ENCODE data around the gene GPC3. TPM values are rescaled to one million over a fixed set of nuclear protein-coding genes. Genes with fewer than 3 reads are reported as not detected.

Gene GPC3
- total RNA-seq, 1 donor from 2014 or later, result 4.2 TPM

DNA sequence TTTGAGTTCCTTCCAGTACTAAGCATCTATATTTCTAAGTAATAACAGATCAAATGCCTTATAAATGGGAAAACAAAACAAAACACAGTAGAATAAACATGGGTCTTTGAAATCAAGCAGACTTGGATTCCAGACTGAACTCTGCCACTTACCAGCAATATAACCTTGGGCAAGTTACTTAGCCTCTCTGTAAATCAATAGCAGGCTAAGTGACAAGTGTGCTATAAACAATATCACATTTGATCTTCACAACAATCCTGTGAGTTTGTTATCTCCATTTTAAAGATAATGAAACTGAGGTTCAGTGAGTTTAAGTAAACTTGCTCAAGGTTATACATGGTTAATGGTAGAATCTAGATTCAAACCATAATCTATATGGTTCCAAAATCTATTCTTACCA, 165.8 kb downstream of the GPC3 start:
- H3K4me1 Mint-ChIP-seq (ENCODE audit: low read depth, unreplicated experiment), result no peaks in the 10 kb centered on the region
- H3K9me3 Mint-ChIP-seq (ENCODE audit: unreplicated experiment), result no peaks in the 10 kb centered on the region
- DNase-seq, result no peak
- no peak overlapping the region for H3K4me3 Mint-ChIP-seq (ENCODE audit: unreplicated experiment)
- no peak for TF ChIP-seq CTCF (IDR thresholded peaks at IDR 0.05; ENCODE audit: partially characterized antibody, unreplicated experiment)
- H3K27me3 Mint-ChIP-seq (ENCODE audit: unreplicated experiment), result no peaks in the 10 kb centered on the region
- no peak overlapping the region for H3K27ac Mint-ChIP-seq (ENCODE audit: unreplicated experiment)
- no peaks in the 10 kb centered on the region for H3K36me3 Mint-ChIP-seq (ENCODE audit: unreplicated experiment)

GRCh38 chrX:133818019-133818418, 167.4 kb downstream of the GPC3 start:
- H3K36me3 Mint-ChIP-seq (ENCODE audit: unreplicated experiment), result no peaks in the 10 kb centered on the region
- H3K9me3 Mint-ChIP-seq (ENCODE audit: unreplicated experiment), result no peaks in the 10 kb centered on the region

GRCh38 chrX:133815496-133815895, 169.9 kb downstream of the GPC3 start:
- H3K9me3 Mint-ChIP-seq (ENCODE audit: unreplicated experiment), result no peaks in the 10 kb centered on the region
- H3K4me3 Mint-ChIP-seq (ENCODE audit: unreplicated experiment), result no peak overlapping the region
- TF ChIP-seq CTCF (IDR thresholded peaks at IDR 0.05; ENCODE audit: partially characterized antibody, unreplicated experiment), result no peak
- no peaks in the 10 kb centered on the region for H3K4me1 Mint-ChIP-seq (ENCODE audit: low read depth, unreplicated experiment)
- DNase-seq, result no peak
- H3K36me3 Mint-ChIP-seq (ENCODE audit: unreplicated experiment), result no peaks in the 10 kb centered on the region
- H3K27me3 Mint-ChIP-seq (ENCODE audit: unreplicated experiment), result no peaks in the 10 kb centered on the region
- H3K27ac Mint-ChIP-seq (ENCODE audit: unreplicated experiment), result no peak overlapping the region

More at GRCh38 chrX:133818019-133818418, 167.4 kb downstream of the GPC3 start:
- TF ChIP-seq CTCF (IDR thresholded peaks at IDR 0.05; ENCODE audit: partially characterized antibody, unreplicated experiment), result no peak
- no peak overlapping the region for H3K27ac Mint-ChIP-seq (ENCODE audit: unreplicated experiment)
- no peaks in the 10 kb centered on the region for H3K27me3 Mint-ChIP-seq (ENCODE audit: unreplicated experiment)
- no peak for DNase-seq
- no peaks in the 10 kb centered on the region for H3K4me1 Mint-ChIP-seq (ENCODE audit: low read depth, unreplicated experiment)
- H3K4me3 Mint-ChIP-seq (ENCODE audit: unreplicated experiment), result no peak overlapping the region

GRCh38 chrX:133813971-133814370, 171.4 kb downstream of the GPC3 start:
- no peak for DNase-seq
- TF ChIP-seq CTCF (IDR thresholded peaks at IDR 0.05; ENCODE audit: partially characterized antibody, unreplicated experiment), result no peak

GRCh38 chrX:133812402-133812801, 173.0 kb downstream of the GPC3 start:
- no peaks in the 10 kb centered on the region for H3K4me1 Mint-ChIP-seq (ENCODE audit: low read depth, unreplicated experiment)
- H3K36me3 Mint-ChIP-seq (ENCODE audit: unreplicated experiment), result no peaks in the 10 kb centered on the region
- no peaks in the 10 kb centered on the region for H3K27me3 Mint-ChIP-seq (ENCODE audit: unreplicated experiment)
- H3K27ac Mint-ChIP-seq (ENCODE audit: unreplicated experiment), result no peak overlapping the region
- no peak overlapping the region for H3K4me3 Mint-ChIP-seq (ENCODE audit: unreplicated experiment)
- DNase-seq, result no peak
- no peak for TF ChIP-seq CTCF (IDR thresholded peaks at IDR 0.05; ENCODE audit: partially characterized antibody, unreplicated experiment)
- H3K9me3 Mint-ChIP-seq (ENCODE audit: unreplicated experiment), result no peaks in the 10 kb centered on the region

More at GRCh38 chrX:133813971-133814370, 171.4 kb downstream of the GPC3 start:
- no peaks in the 10 kb centered on the region for H3K9me3 Mint-ChIP-seq (ENCODE audit: unreplicated experiment)
- H3K27me3 Mint-ChIP-seq (ENCODE audit: unreplicated experiment), result no peaks in the 10 kb centered on the region
- no peaks in the 10 kb centered on the region for H3K4me1 Mint-ChIP-seq (ENCODE audit: low read depth, unreplicated experiment)
- H3K27ac Mint-ChIP-seq (ENCODE audit: unreplicated experiment), result no peak overlapping the region
- H3K4me3 Mint-ChIP-seq (ENCODE audit: unreplicated experiment), result no peak overlapping the region
- H3K36me3 Mint-ChIP-seq (ENCODE audit: unreplicated experiment), result no peaks in the 10 kb centered on the region

Measured in glutamatergic neuron (in vitro differentiated cells).